Measurements from ENCODE around the gene KCNAB2.

Gene KCNAB2

DNA sequence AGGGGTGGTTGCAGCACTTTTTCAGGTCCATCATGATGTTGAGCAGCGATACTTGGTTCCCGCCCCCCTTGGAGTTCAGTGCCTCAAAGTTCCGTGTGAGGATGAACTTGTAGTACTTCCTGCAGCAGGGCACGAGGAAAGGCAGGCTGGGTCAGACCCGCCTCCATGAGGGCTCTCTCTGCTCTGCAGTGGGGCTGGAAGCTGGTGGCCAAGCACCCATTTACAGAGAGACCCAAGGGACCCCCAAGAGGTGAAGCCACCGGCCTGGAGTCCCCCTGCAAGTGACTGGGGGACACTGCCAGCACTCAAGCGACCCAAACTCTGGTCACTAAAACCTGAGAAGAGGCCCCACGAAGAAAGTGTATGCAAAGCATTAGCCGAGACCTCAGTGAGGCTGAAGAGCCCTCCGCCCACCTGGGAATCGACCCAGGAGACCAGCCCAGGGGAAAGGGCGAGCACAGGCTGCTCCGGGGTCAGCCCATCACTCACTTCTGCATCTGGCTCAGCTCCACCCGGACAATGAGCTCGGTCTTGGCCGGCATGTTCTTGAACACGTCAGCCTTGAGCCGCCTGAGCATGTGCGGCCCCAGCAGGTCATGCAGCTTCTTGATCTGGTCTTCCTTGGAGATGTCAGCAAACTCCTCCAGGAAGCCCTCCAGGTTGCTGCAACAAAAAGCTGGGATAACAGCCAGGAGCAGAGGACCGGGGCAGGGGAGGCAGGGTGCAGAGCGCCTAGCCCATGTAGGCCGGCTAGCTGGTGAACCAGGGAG is 89.2 kb downstream of the KCNAB2 start:
- no peak for DNase-seq

DNA sequence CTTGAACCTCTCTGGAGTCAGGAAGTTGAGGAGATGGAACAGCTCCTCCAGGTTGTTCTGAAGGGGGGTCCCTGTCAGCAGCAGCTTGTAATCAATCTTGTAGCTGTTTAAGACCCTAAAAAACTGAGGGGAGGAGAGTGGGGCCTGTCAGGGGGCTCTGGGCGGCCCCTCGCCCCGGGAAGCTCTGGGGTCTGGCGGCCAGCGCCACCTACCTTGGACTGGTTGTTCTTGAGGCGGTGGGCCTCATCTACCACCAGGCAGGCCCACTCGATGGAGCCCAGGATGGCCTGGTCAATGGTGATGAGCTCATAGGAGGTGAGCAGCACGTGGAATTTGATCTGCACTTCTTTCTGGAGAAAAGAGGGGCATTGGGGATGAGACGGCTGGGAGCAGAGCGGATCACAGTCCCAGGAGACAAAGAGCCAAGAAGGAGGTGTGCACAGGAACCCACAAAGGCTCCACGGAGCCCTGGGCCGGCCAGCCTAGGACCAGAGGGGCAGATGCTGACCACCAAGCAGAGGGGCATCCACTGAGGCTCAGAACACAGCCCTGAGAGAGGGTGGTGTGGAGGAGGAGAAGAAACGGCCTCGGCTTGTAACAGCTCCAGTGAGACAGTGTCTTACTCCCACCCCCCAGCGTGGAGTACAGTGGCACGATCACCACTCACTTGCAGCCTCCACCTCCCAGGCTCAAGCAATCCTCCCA is 91.0 kb downstream of the KCNAB2 start:
- no peak for DNase-seq

DNA sequence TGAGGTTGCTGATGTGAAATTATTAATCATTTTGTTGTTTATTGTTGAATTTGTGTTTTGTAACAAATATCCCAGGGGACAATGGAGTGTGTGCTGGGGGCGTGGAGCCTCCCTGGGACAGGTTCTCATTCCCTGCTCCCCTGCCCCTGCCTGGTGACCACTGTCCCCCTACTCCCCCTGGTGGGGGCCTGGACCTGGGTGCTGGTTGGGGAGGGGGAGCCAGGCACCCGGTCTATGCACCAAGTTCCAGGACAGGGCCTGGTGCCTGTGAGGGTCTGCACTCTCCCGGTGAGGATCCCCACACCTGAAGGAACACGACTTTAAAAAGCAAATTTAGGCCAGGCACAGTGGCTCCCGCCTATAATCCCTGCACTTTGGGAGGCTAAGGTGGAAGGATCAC is 92.1 kb downstream of the KCNAB2 start:
- DNase-seq: no peak

DNA sequence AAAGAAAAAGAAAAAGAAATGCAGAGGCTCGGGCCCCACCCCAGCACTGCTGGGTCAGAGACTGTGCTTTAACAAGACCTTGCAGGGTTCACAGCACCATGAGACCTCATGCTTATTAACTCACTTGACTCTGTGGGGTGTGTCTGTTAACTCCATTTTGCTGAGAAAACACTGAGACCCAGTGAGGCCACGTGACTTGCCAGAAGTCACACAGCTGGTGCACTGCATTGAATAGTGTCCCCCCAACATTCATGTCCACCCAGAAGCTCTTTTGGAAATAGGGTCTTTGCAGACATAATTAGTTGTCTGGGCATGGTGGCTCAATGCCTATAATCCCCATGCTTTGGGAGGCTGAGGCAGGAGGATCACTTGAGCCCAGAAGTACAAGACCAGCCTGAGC is 94.7 kb downstream of the KCNAB2 start:
- DNase-seq: no peak

DNA sequence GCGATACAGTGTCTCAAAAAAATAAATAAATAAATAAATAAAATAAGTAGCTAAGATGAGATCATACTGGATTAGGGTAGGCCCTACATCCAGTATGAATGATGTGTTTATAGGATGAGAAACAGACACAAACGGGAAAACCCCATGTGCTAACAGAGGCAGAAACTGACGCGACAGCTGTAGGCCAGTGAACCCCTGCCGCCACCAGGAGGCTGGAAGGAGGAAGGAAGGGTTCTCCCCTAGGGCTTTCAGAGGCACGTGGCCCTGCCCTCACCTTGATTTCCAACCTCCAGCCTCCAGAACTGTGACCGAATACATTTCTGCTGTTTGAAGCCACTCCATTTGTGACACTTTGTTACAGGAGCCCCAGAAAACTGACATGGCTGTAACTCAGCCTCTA is 95.9 kb downstream of the KCNAB2 start:
- no peak for DNase-seq

DNA sequence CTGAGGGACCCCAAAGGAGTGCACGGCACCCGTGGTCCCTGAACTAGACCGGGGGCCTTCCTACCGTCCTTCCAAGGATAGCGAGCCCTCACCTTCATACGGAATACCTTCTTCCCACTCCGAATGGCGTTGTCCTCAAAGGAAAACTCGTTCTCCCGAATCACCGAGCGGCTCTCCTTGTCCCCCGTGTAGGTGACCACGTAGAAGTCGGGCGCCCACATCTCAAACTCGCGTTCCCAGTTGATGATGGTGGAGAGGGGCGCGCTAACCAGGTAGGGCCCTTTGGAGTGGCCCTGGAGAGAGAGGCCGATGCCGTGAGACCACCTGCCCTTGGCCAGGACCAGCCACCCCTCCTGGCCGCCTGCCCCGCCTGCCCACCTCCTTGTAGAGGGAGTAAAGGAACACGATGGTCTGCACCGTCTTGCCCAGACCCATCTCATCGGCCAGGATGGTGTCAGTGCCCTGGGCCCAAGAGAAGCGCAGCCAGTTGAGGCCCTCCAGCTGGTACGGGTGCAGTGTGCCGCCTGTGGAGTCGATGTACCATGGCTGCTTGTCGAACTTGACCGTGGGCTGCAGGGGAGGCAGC is 96.4 kb downstream of the KCNAB2 start:
- DNase-seq: no peak

DNA sequence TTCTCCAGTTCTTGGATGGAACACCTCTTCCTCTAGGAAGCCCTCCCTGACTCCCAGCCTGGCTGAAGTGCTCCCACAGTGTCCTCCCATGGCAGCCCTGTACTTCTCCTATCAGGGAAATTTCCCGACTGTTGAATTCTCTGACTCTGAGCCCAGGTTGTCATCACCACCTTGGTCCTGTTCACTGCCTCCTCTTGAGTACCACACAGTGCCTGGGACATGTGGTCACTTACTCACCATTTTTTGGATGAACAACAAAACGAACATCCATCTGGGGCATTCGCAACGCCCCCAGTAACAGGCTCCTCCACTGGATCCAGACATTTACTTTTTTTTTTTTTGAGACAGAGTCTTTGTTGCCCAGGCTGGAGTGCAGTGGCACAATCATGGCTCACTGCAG is 97.0 kb downstream of the KCNAB2 start:
- DNase-seq: no peak

DNA sequence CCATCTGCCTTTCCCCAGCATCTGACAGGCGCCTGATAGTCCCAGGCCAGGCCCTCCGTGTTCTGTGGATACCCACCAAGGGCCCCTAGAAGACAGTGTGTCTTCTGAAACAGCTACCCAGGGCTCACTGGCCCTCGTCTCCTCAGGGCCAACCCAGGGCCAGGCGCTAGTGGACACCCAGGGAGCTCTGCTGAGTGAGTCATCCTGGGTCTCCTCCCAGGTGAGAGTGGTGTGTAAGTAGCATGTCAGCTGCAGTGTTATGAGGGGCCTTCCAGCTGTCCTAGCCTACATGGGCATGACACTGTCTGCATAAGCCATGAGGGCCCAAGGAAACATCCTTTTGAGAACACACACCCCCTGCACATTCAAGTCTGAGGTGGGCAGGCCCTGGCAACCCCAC is 97.7 kb downstream of the KCNAB2 start:
- DNase-seq: no peak

DNA sequence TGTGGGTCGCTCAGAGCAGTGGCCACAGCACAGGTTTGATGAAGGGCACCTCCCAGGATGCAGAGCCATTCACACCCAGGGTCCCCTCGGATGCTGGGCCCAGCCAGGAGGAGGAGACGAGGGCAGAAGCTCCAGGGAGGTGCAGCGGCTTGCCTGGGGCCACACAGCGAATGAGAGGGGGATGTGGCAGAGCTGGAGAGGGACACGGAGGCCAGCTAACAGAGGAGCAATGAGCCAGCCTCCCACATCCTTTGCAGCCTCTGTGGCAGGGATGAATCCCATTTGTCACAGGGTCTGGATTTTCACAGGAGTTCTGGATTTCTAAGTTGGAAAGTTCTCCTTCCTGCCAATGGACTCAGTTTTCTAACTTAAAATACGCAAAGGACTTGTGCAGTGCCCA is 98.5 kb downstream of the KCNAB2 start:
- no peak for DNase-seq

- DNase-seq: no peak
These were observed 99.1 kb downstream of the KCNAB2 start for GRCh38 chr1:6144647-6145395.

GRCh38 chr1:6145396-6145750 is 99.7 kb downstream of the KCNAB2 start:
- no peak for DNase-seq

GRCh38 chr1:6145864-6146410 is 100.2 kb downstream of the KCNAB2 start:
- DNase-seq: no peak

- peak; percentile 87 for DNase-seq
These were observed 103.0 kb downstream of the KCNAB2 start for GRCh38 chr1:6148497-6149241.

- DNase-seq: no peak
These were observed 103.9 kb downstream of the KCNAB2 start for GRCh38 chr1:6149597-6149996.

DNA sequence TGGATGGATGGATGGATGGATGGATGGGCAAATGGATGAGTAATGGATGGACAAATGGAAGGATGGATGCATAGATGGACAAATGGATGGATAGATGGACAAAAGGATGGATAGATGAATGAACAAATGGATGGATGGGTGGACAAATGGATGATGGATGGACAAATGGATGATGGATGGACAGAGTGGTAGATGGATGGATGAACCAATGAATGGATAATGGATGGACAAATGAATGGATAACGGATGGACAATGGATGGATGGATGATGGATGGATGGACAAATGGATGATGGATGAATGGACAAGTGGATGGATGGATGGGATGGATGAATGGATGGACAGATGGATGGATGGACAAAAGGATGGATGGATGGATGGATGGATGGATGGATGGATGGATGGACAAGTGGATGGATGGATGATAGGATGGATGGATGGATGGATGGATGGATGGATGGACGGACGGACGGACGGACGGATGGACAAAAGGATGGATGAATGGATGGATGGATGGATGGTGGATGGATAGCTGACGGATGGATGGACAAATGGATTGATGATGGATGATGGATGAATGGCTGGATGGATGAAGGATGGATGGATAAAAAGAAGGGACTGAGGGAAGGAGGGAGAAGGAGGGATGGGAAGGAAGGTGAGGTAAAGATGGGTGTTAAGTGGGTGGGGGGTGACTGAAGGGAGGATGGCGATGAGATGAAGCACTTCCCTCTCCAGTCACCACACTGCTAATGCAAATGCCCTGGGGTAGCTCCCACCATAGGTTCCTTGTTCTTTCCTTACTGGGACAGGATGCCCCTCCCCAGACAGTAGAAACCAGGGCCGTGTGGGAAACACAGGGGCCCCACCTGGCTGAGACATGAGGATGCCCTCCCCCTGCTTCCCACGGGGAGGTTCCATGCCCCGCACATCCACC is 104.6 kb downstream of the KCNAB2 start:
- DNase-seq: no peak
